Activated T-cell treated with anti-CD3 and anti-CD28 coated beads, Interleukin-2, amount 50 U/mL, for 4 hours (primary cell): ENCODE data around the gene KIAA1958. TPM values are rescaled to one million over a fixed set of nuclear protein-coding genes. Genes with fewer than 3 reads are reported as not detected.

Source experiments
- ATAC-seq, 2 donors: fragments of 200-7000 bp; cut with Tn5 transposase; one replicate each; pipeline ENCODE4 v1.10.0; 2021
- DNase-seq: peaks from one replicate; pipeline ENCODE4 v3.0.0-alpha.2; 2020
- H3K27me3 Mint-ChIP-seq: one replicate; pipeline ENCODE4 v1.8.0; 2021; ENCODE audit warnings: low read depth, mixed read lengths
- H3K36me3 Mint-ChIP-seq: one replicate; pipeline ENCODE4 v1.8.0; 2022; ENCODE audit warnings: mixed read lengths; ENCODE audit not compliant: insufficient read depth
- H3K4me1 Mint-ChIP-seq: one replicate; pipeline ENCODE4 v1.8.0; 2021; ENCODE audit warnings: low read depth, mixed read lengths
- H3K4me3 Mint-ChIP-seq: one replicate; pipeline ENCODE4 v1.8.0; 2021; ENCODE audit warnings: mild to moderate bottlenecking, moderate library complexity, mixed read lengths
- H3K9me3 Mint-ChIP-seq: one replicate; pipeline ENCODE4 v1.8.0; 2021; ENCODE audit warnings: mixed read lengths
- total RNA-seq, 3 donors: library from RNA; stranded (reverse); gene quantifications; one replicate each; pipeline ENCODE4 v1.2.1, GENCODE V29; 2021

KIAA1958 gene
- total RNA-seq, 3 donors from 2014 or later: 4.7 to 6.9 (median 6.7) TPM

- ATAC-seq: no peak
- DNase-seq: no peak
- Mint-ChIP-seq H3K27me3 (peaks cover 2% of the 10 kb centered on the region), H3K9me3 (peaks cover 18% of the 10 kb centered on the region), H3K4me3 (no peak overlapping the region), H3K4me1 (peaks cover 5% of the 10 kb centered on the region), H3K36me3 (peaks cover 10% of the 10 kb centered on the region)
Measured at GRCh38 chr9:112680731-112681402, 194.2 kb downstream of the KIAA1958 start.

- no peaks in the 10 kb centered on the region for H3K4me1 Mint-ChIP-seq
- H3K9me3 Mint-ChIP-seq: no peaks in the 10 kb centered on the region
- H3K27me3 Mint-ChIP-seq: no peaks in the 10 kb centered on the region
- DNase-seq (no peak), ATAC-seq (no peak)
- H3K4me3 Mint-ChIP-seq: no peak overlapping the region
- H3K36me3 Mint-ChIP-seq: peaks cover 52% of the 10 kb centered on the region
Measured at GRCh38 chr9:112689161-112689740, 202.6 kb downstream of the KIAA1958 start.

DNA sequence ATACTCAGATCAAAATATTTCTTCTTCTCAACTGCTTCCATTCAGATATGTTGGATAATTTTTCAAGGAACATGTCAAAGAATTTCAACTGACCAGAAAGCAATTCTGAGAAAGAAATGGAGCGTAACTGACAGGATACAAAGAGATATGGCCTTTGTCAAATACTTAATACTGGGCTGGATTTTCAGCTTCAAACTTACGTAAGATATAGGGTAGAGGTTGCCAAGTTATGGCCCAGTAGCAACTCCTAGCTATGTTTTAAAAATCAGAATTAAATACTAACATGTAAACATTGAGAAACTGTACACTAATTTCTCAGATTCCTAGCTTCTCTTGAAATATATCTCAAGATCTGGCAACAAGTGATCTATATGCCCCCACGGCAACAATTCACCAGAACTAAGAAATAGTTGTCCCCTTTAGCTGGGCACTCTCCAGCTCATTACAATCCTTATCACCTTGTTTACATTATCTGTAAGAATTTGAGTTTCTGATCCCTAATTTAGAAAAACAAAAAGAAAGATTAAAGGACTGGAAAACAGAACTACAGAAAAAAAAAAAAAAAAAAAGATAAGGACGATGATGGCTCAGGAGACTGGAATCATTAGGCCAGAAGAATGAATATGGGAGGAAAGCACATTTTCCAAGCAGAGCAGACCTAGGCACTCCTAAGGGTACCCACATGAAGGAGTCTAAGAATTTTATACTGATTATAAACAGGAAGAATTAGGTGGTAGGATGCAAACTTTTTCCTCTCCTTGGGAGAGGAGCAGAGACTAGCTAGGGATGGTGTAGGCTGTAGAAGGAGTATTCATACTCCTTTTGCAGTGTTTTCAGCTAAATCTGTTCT lies 208.3 kb downstream of the KIAA1958 start:
- Mint-ChIP-seq H3K4me3 (no peak overlapping the region), H3K36me3 (peaks cover 36% of the 10 kb centered on the region), H3K4me1 (peaks cover 9% of the 10 kb centered on the region), H3K9me3 (no peaks in the 10 kb centered on the region), H3K27me3 (no peaks in the 10 kb centered on the region)
- ATAC-seq (no peak), DNase-seq (no peak)

- Mint-ChIP-seq H3K9me3 (no peaks in the 10 kb centered on the region), H3K4me1 (peaks cover 12% of the 10 kb centered on the region), H3K4me3 (no peak overlapping the region), H3K36me3 (peaks cover 36% of the 10 kb centered on the region), H3K27me3 (no peaks in the 10 kb centered on the region)
- no peak for DNase-seq
- no peak for ATAC-seq
Measured at GRCh38 chr9:112696461-112696860, 209.8 kb downstream of the KIAA1958 start.

GRCh38 chr9:112699230-112699629 lies 212.6 kb downstream of the KIAA1958 start:
- DNase-seq: no peak
- no peak for ATAC-seq
- Mint-ChIP-seq H3K36me3 (peaks cover 22% of the 10 kb centered on the region), H3K4me3 (no peak overlapping the region), H3K9me3 (no peaks in the 10 kb centered on the region), H3K27me3 (no peaks in the 10 kb centered on the region), H3K4me1 (peaks cover 12% of the 10 kb centered on the region)

DNA sequence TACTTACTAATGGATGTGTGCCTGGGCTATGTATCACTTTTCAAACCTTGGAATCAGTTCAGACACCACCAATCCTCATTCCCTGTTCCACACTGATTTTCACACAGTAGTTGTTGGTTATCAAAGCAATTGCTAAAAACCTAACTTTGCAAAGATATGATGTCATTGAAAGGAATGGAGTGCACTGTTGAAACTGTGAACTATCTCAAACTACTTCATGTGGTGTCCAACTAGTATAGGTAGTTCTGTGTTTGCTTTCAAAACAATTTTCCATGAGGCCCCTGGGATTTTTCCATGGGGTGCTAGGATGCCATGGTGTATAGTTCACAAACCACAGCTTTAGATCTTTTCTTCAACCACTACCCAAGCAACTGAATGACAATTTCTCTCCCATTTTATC lies 213.5 kb downstream of the KIAA1958 start:
- DNase-seq (no peak), ATAC-seq (no peak)
- peaks cover 22% of the 10 kb centered on the region for H3K36me3 Mint-ChIP-seq
- no peaks in the 10 kb centered on the region for H3K27me3 Mint-ChIP-seq
- H3K4me1 Mint-ChIP-seq: peaks cover 12% of the 10 kb centered on the region
- H3K4me3 Mint-ChIP-seq: no peak overlapping the region
- no peaks in the 10 kb centered on the region for H3K9me3 Mint-ChIP-seq

GRCh38 chr9:112703304-112703703 lies 216.7 kb downstream of the KIAA1958 start:
- H3K9me3 Mint-ChIP-seq: no peaks in the 10 kb centered on the region
- H3K36me3 Mint-ChIP-seq: peaks cover 20% of the 10 kb centered on the region
- H3K27me3 Mint-ChIP-seq: no peaks in the 10 kb centered on the region
- ATAC-seq (no peak), DNase-seq (no peak)
- H3K4me3 Mint-ChIP-seq: no peak overlapping the region
- H3K4me1 Mint-ChIP-seq: peaks cover 21% of the 10 kb centered on the region

GRCh38 chr9:112705768-112706427 lies 219.3 kb downstream of the KIAA1958 start:
- peaks cover 13% of the 10 kb centered on the region for H3K36me3 Mint-ChIP-seq
- ATAC-seq (no peak), DNase-seq (no peak)
- H3K27me3 Mint-ChIP-seq: no peaks in the 10 kb centered on the region
- no peaks in the 10 kb centered on the region for H3K9me3 Mint-ChIP-seq
- H3K4me3 Mint-ChIP-seq: no peak overlapping the region
- H3K4me1 Mint-ChIP-seq: peaks cover 19% of the 10 kb centered on the region

DNA sequence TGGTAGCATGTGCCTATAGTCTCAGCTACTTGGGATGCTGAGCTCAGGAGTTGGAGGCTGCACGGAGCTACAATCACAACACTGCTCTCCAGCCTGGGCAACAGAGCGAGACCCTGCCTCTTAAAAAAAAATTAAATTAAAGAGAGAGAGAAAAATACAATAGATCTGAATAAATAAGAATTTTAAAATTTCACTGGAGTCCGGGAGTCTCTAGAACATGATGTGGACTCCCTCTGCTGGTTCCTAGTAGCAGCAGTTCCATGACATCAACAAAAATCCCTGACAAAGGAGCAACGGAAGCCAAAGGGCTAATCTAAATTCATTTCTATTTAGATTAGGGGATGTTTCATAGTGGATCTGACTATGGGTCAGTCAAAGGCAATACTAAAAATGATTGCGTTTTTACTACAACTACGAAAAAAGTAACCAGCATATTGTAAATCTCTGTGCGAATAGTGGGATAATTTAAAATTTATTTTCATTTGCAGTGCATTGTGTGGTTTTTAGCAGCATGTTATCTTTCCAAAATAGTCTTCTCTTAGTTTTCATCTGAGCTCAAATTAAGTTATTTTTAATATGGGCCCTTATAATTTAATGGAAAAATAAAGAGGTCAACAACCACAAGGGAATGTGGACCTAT lies 224.5 kb downstream of the KIAA1958 start:
- ATAC-seq (no peak), DNase-seq (no peak)
- no peak overlapping the region for H3K4me3 Mint-ChIP-seq
- H3K9me3 Mint-ChIP-seq: no peaks in the 10 kb centered on the region
- H3K4me1 Mint-ChIP-seq: peaks cover 37% of the 10 kb centered on the region
- H3K36me3 Mint-ChIP-seq: peaks cover 24% of the 10 kb centered on the region
- H3K27me3 Mint-ChIP-seq: no peaks in the 10 kb centered on the region

DNA sequence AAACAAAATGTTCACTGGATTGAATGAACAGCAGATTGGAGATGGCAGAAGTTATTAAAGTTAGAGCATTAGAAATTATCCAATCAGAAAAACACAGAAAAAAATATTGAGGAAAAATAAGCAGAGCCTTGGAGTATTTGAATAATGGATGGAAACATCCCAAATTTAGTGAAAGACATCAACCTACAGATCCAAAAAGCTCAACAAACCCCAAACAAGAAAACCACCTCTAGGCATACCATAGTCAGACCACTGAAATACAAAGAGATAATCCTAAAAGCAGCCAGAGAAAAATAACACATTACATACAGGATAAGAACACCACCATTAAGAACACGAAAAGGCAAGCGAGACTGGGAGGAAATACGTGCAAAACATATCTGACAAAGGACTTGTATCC lies 226.1 kb downstream of the KIAA1958 start:
- ATAC-seq (no peak), DNase-seq (no peak)
- H3K27me3 Mint-ChIP-seq: no peaks in the 10 kb centered on the region
- peaks cover 22% of the 10 kb centered on the region for H3K36me3 Mint-ChIP-seq
- H3K9me3 Mint-ChIP-seq: no peaks in the 10 kb centered on the region
- H3K4me3 Mint-ChIP-seq: no peak overlapping the region
- H3K4me1 Mint-ChIP-seq: peaks cover 41% of the 10 kb centered on the region

DNA sequence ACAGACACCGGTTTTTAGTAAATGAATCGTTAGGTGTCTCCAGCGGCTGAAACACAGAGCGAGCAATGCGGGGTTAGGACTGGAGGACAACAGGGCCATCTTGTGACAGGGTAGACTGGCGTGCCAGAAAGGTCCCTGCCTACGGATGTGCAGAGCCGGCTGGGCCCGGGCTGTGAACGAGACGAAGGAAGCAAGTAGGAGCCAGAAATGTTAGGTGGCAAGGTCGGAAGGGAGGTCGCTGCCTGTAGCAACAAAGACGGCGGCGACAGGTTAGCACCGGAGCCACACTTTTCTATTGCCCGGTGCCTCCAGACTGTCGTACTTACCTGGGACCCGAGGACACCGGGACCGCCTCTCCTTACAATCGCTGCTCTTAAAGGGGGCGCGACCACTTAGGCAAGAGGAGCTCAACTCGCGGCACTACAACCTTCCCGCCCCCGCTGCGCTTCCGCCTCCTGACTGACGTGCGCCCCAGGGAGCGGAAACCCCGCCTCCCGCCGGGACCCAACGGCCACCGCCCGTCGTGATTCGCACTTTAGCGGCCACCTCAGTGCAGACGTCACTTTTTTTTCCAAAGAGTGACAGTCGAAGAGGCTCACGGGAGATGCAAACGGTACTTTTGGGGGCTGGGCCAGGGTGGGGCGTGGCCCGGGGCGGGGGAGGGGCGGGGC lies 231.2 kb downstream of the KIAA1958 start, which contains the start of gene INIP:
INIP (minus strand) TSS at position 457 of the 671 bp plus-strand sequence. CDS start 1,632 bp downstream, outside the sequence.
- no peaks in the 10 kb centered on the region for H3K27me3 Mint-ChIP-seq
- H3K4me1 Mint-ChIP-seq: peaks cover 25% of the 10 kb centered on the region
- H3K36me3 Mint-ChIP-seq: peaks cover 6% of the 10 kb centered on the region
- H3K9me3 Mint-ChIP-seq: no peaks in the 10 kb centered on the region
- ATAC-seq: peak; percentile 94 to 95
- H3K4me3 Mint-ChIP-seq: peak within 1 kb of the TSS; percentile 93
- DNase-seq: peak; percentile 96
